ENCODE measurements around the gene CHST10.

Gene CHST10

DNA sequence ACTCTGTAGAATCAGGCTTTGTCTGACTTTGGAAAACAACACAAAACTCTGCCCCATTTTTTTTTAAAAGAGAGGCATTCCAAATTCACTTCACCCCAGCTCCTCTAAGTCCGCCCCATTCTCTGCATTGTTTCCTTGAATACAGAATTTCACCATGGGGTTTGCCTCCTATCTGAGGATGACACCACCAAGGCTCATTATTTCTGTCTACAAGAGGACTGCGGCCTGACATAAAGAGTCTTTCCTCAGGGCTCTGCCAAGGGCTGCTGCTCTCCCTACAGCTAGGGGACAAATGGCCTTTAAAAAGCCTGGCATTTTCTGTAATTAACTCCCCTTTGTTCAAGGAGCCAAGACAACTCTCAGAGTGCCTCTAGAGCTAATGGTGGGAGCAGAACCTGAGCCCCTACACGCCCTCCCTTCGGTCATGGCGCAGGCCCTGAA, 4.6 kb downstream of the CHST10 start:
- H3K27ac ChIP-seq, result no peak overlapping the region
- TF ChIP-seq, protein P1, sequence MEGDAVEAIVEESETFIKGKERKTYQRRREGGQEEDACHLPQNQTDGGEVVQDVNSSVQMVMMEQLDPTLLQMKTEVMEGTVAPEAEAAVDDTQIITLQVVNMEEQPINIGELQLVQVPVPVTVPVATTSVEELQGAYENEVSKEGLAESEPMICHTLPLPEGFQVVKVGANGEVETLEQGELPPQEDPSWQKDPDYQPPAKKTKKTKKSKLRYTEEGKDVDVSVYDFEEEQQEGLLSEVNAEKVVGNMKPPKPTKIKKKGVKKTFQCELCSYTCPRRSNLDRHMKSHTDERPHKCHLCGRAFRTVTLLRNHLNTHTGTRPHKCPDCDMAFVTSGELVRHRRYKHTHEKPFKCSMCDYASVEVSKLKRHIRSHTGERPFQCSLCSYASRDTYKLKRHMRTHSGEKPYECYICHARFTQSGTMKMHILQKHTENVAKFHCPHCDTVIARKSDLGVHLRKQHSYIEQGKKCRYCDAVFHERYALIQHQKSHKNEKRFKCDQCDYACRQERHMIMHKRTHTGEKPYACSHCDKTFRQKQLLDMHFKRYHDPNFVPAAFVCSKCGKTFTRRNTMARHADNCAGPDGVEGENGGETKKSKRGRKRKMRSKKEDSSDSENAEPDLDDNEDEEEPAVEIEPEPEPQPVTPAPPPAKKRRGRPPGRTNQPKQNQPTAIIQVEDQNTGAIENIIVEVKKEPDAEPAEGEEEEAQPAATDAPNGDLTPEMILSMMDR (conservative IDR thresholded peaks at IDR 0.05), result no peak

DNA sequence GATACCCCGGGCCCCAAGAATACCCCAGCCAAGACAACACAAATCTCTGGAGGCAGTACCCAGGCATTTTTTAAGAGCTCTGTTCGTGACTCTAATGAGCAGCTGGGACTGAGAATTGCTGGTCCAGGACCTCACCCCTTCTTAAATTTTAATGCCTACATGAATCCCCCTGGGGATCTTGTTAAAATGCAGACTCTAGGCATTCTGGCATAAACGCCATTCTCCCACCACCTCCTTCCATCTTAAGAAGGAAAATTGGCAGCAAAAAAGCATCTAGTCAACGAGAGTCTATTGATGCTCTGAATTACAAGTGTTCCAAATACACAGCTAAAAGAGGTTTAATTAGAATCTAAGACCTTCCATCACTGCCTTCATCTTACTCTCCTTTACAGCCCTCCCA, 5.0 kb downstream of the CHST10 start:
- TF ChIP-seq, protein P1 (conservative IDR thresholded peaks at IDR 0.05), result no peak
- no peak overlapping the region for H3K27ac ChIP-seq

GRCh38 chr2:100411841-100412292, 5.6 kb downstream of the CHST10 start:
- H3K27ac ChIP-seq, result no peak overlapping the region
- TF ChIP-seq, protein P1 (conservative IDR thresholded peaks at IDR 0.05), result no peak

GRCh38 chr2:100409975-100410647, 7.4 kb downstream of the CHST10 start:
- no peak overlapping the region for H3K27ac ChIP-seq
- TF ChIP-seq, protein P1 (conservative IDR thresholded peaks at IDR 0.05), result no peak

GRCh38 chr2:100409461-100409860, 8.0 kb downstream of the CHST10 start:
- no peak overlapping the region for H3K27ac ChIP-seq
- TF ChIP-seq, protein P1 (conservative IDR thresholded peaks at IDR 0.05), result no peak

GRCh38 chr2:100408941-100409340, 8.5 kb downstream of the CHST10 start:
- TF ChIP-seq, protein P1 (conservative IDR thresholded peaks at IDR 0.05), result no peak
- no peak overlapping the region for H3K27ac ChIP-seq

DNA sequence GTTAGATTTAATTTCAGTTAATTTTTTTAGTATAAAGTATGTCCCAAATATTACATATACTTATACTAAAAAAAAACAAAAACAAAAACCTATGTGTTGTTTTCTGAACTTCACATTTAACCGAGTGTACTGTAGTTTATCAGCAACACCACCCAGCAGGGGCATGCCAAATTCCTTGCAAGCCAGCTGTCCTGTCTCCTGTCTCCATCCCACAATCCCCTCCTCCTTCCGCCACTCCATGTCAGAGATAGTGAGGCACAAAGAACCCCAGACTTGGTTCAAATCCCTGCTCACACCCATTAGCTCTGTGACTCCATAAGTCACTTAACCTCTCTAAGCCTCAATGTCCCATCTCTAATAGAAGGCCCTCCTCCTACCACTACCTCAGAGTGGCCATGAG, 9.4 kb downstream of the CHST10 start:
- no peak overlapping the region for H3K27ac ChIP-seq
- TF ChIP-seq, protein P1 (conservative IDR thresholded peaks at IDR 0.05), result no peak

All from VCaP (cell line).